GM12878 (cell line): ENCODE results near the gene ATG14. TPM values are rescaled to one million over a fixed set of nuclear protein-coding genes. Genes with fewer than 3 reads are reported as not detected.

Experiments used
- ASH2L ChIP-seq: fragments of 300-600, 200-600 bp; sonication (generic); IDR thresholded peaks from 2 replicates; pipeline ENCODE4 v1.6.1; 2017; ENCODE audit warnings: low read depth, mild to moderate bottlenecking, borderline replicate concordance
- ATF2 ChIP-seq: IDR thresholded peaks from 2 replicates; pipeline ENCODE4 v1.6.1; 2012; ENCODE audit warnings: low read length, inconsistent platforms
- ATF7 ChIP-seq: fragments of 450-650 bp; IDR thresholded peaks from 2 replicates; pipeline ENCODE4 v1.6.1; 2016; ENCODE audit warnings: low read depth, mild to moderate bottlenecking
- BHLHE40 ChIP-seq, 2 experiments: fragments of 450-650 bp in 1 of 2; IDR thresholded peaks; 2 replicates each; pipeline ENCODE4 v1.6.1; 2011 to 2017; ENCODE audit warnings: low read depth in 2 of 2, borderline replicate concordance in 1 of 2, improper control_type of control experiment in 1 of 2, low read length in 1 of 2, mild to moderate bottlenecking in 1 of 2
- CHD1 ChIP-seq: IDR thresholded peaks from 2 replicates; pipeline ENCODE4 v1.6.1; 2012; ENCODE audit warnings: low read depth, low read length, improper control_type of control experiment
- CREM ChIP-seq: IDR thresholded peaks from 2 replicates; pipeline ENCODE4 v1.6.1; 2014; ENCODE audit warnings: antibody characterized with exemption, low read depth
- ESRRA ChIP-seq: IDR thresholded peaks from 2 replicates; pipeline ENCODE4 v1.6.1; 2012; ENCODE audit warnings: mild to moderate bottlenecking, low read length, improper control_type of control experiment
- FOS ChIP-seq: IDR thresholded peaks from 3 replicates; pipeline ENCODE4 v1.6.1; 2011; ENCODE audit warnings: borderline replicate concordance; ENCODE audit not compliant: insufficient read length; ENCODE audit errors: extremely low read depth
- HCFC1 ChIP-seq: fragments of 150-350 bp; IDR thresholded peaks from 2 replicates; pipeline ENCODE4 v1.6.1; 2014; ENCODE audit warnings: low read length
- HDAC6 ChIP-seq: fragments of 200-600 bp; sonication (generic); IDR thresholded peaks from one replicate; pipeline ENCODE4 v1.8.0; 2017; ENCODE audit warnings: antibody characterized with exemption; ENCODE audit not compliant: unreplicated experiment
- IKZF1 ChIP-seq: fragments of 450-650 bp; conservative IDR thresholded peaks from 2 replicates; pipeline ENCODE4 v1.6.1; 2017; ENCODE audit warnings: antibody characterized with exemption, mild to moderate bottlenecking
- IKZF2 ChIP-seq, 2 experiments: fragments of 450-650 bp; IDR thresholded peaks; 2 replicates each; pipeline ENCODE4 v1.6.1; 2017; ENCODE audit warnings: mild to moderate bottlenecking in 2 of 2, moderate library complexity in 2 of 2
- MTA3 ChIP-seq: IDR thresholded peaks from 2 replicates; pipeline ENCODE4 v1.6.1; 2012; ENCODE audit warnings: low read length, inconsistent platforms, borderline replicate concordance
- NKRF ChIP-seq: fragments of 450-650 bp; conservative IDR thresholded peaks from 2 replicates; pipeline ENCODE4 v1.6.1; 2017; ENCODE audit warnings: mild to moderate bottlenecking, moderate library complexity
- RELA ChIP-seq: fragments of 450-650 bp; IDR thresholded peaks from 2 replicates; pipeline ENCODE4 v1.8.0; 2014; ENCODE audit warnings: borderline replicate concordance; ENCODE audit not compliant: partially characterized antibody
- RFX5 ChIP-seq: IDR thresholded peaks from 2 replicates; pipeline ENCODE4 v1.6.1; 2011; ENCODE audit warnings: low read depth, low read length, improper control_type of control experiment
- RUNX3 ChIP-seq: IDR thresholded peaks from 2 replicates; pipeline ENCODE4 v1.6.1; 2012; ENCODE audit warnings: low read length, inconsistent platforms
- SIN3A ChIP-seq: IDR thresholded peaks from 2 replicates; pipeline ENCODE4 v1.6.1; 2012; ENCODE audit warnings: low read depth, low read length, improper control_type of control experiment
- SRF ChIP-seq, 2 experiments: IDR thresholded peaks; 2 replicates each; pipeline ENCODE4 v1.6.1; 2011; ENCODE audit warnings: low read depth in 2 of 2, low read length in 2 of 2, mild to moderate bottlenecking in 1 of 2, moderate library complexity in 1 of 2
- STAT3 ChIP-seq: IDR thresholded peaks from 2 replicates; pipeline ENCODE4 v1.6.1; 2011; ENCODE audit warnings: low read depth, low read length, improper control_type of control experiment
- ZBTB4 ChIP-seq: fragments of 450-650 bp; formaldehyde crosslinking; IDR thresholded peaks from 2 replicates; pipeline ENCODE4 v1.4.0; 2022; ENCODE audit warnings: mild to moderate bottlenecking, moderate library complexity
- ZNF24 ChIP-seq: fragments of 450-650 bp; IDR thresholded peaks from 2 replicates; pipeline ENCODE4 v1.6.1; 2017; ENCODE audit warnings: antibody characterized with exemption, mild to moderate bottlenecking
- polyA plus RNA-seq, 11 experiments: library from polyadenylated mRNA; depleted of rRNA in 4 of 11; unstranded in 6 of 11; stranded (reverse) in 5 of 11; fragments of >200 nt; fragmentation: Nextera tagmentation in 4 of 11; fragmentation: Illumina TruSeq in 1 of 11; extraction: Ambion mirVana in 4 of 11; extraction: Trizol in 1 of 11; gene quantifications; 1 replicate in 1 of 11; 2 replicates in 10 of 11; pipeline versions ENCODE4 v1.2.1 to v1.2.3, GENCODE V29; 2011 to 2016; ENCODE audit warnings: inconsistent platforms in 2 of 11, missing spikeins in 2 of 11, low read depth in 1 of 11
- total RNA-seq, 4 experiments: library from RNA; depleted of rRNA in 3 of 4; stranded (reverse); fragments of >200 nt in 3 of 4; fragmentation: Illumina TruSeq in 1 of 4; extraction: Trizol in 1 of 4; gene quantifications; 2 replicates each; pipeline versions ENCODE4 v1.2.1 to v1.2.3, GENCODE V29; 2013 to 2021
- TF ChIP-seq, protein P1 (sequence below): fragments of 150-350 bp; IDR thresholded peaks from 2 replicates; pipeline ENCODE4 v1.6.1; 2014; ENCODE audit warnings: mild to moderate bottlenecking, low read depth, low read length

The ATG14 gene
- total and polyA plus RNA-seq, 10 of the 15 experiments (the other 5 are each of a cell fraction or from before 2014, with no cell fraction given) = 1.1 to 6.4 (median 5.0) TPM

DNA sequence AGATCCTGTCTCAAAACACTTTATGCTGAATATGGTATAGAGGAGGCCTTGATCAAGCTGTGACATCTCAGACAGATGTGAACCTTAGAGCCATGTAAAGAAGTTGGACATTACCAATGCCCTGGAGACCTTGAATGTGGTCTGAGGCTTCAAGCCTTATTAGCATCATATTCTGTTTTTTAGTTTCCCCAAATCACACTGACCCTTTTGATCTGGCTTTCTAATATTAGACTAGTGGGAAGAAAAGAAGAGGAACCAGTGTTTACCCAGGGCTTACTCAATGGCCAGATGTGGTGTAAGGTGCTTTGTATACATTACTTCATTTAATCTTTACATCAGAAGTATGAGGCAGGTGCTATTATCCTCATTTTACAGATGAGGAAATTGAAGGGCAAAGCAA, 39.4 kb upstream of the ATG14 start (continued):
- TF ChIP-seq STAT3 (no peak), IKZF1 (0 out of 2 replicates have a peak, but pooled peaks have one; percentile 27), CHD1 (no peak), IKZF2 (IDR thresholded peaks at IDR 0.05) (peak in 1 of 2 experiments; percentile 43; a peak in 1 of 4 replicates), ESRRA (no peak), RFX5 (no peak), ZNF24 (no peak), NKRF (no peak), MTA3 (no peak), RELA (no peak), RUNX3 (peak; percentile 80), FOS (no peak), CREM (no peak), SRF (IDR thresholded peaks at IDR 0.05; ENCODE audit: low read depth in 2 of 2, low read length in 2 of 2) (no peak), HCFC1 (no peak), HDAC6 (no peak), SIN3A (no peak), ATF7 (no peak), ZBTB4 (CRISPR knock-in tag) (no peak), ATF2 (peak; percentile 60), BHLHE40 (IDR thresholded peaks at IDR 0.05; ENCODE audit: borderline replicate concordance in 1 of 2, low read depth in 2 of 2, low read length in 1 of 2) (no peak), ASH2L (no peak)
- TF ChIP-seq, protein P1, sequence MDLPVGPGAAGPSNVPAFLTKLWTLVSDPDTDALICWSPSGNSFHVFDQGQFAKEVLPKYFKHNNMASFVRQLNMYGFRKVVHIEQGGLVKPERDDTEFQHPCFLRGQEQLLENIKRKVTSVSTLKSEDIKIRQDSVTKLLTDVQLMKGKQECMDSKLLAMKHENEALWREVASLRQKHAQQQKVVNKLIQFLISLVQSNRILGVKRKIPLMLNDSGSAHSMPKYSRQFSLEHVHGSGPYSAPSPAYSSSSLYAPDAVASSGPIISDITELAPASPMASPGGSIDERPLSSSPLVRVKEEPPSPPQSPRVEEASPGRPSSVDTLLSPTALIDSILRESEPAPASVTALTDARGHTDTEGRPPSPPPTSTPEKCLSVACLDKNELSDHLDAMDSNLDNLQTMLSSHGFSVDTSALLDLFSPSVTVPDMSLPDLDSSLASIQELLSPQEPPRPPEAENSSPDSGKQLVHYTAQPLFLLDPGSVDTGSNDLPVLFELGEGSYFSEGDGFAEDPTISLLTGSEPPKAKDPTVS = no peak
- TF ChIP-seq, all 136 proteins: peak for 12
